K562 (cell line): ENCODE results near the gene TSPAN18. TPM values are rescaled to one million over a fixed set of nuclear protein-coding genes. Genes with fewer than 3 reads are reported as not detected.

Source experiments
- ADNP ChIP-seq: fragments of 200-800 bp; sonication (Bioruptor generic); IDR thresholded peaks from 2 replicates; pipeline ENCODE4 v1.6.1; 2016; ENCODE audit warnings: missing genetic modification characterization, missing compliant biosample characterization
- BCOR ChIP-seq: fragments of 450-650 bp; IDR thresholded peaks from 2 replicates; pipeline ENCODE4 v1.6.1; 2016
- BRCA1 ChIP-seq, 2 experiments: fragments of 450-650 bp in 1 of 2; sonication (generic) in 1 of 2; formaldehyde crosslinking in 1 of 2; IDR thresholded peaks; 2 replicates each; pipeline versions ENCODE4 v1.5.0 to v1.6.1; 2017 to 2020; ENCODE audit warnings: mild to moderate bottlenecking in 1 of 2, missing genetic modification reagents in 1 of 2
- CBFA2T3 ChIP-seq: fragments of 450-650 bp; IDR thresholded peaks from 2 replicates; pipeline ENCODE4 v1.6.1; 2017
- CBX3 ChIP-seq, 2 experiments: IDR thresholded peaks; 1 replicate in 1 of 2; 2 replicates in 1 of 2; pipeline ENCODE4 v1.6.1; 2012; ENCODE audit warnings: inconsistent platforms in 2 of 2, low read length in 2 of 2, borderline replicate concordance in 1 of 2, control low read depth in 1 of 2
- CHD1 ChIP-seq: fragments of 200-600 bp; sonication (generic); IDR thresholded peaks from one replicate; pipeline ENCODE4 v1.6.1; 2012; ENCODE audit warnings: mild to moderate bottlenecking, moderate library complexity, low read length, inconsistent platforms
- JUN ChIP-seq, 2 experiments: sonication (generic) in 1 of 2; formaldehyde crosslinking in 1 of 2; IDR thresholded peaks; 2 replicates each; pipeline versions ENCODE4 v1.6.1 to v1.8.0; 2012 to 2022; ENCODE audit warnings: borderline replicate concordance in 2 of 2, mild to moderate bottlenecking in 2 of 2, improper control_type of control experiment in 1 of 2, low read depth in 1 of 2, low read length in 1 of 2, missing genetic modification reagents in 1 of 2
- KDM5B ChIP-seq: fragments of 200-600 bp; sonication (generic); IDR thresholded peaks from 2 replicates; pipeline ENCODE4 v1.6.1; 2012; ENCODE audit warnings: low read depth, mild to moderate bottlenecking, moderate library complexity, low read length, control low read depth, inconsistent platforms; ENCODE audit not compliant: insufficient replicate concordance
- KLF13 ChIP-seq: fragments of 450-650 bp; IDR thresholded peaks from 2 replicates; pipeline ENCODE4 v1.6.1; 2016; ENCODE audit warnings: missing genetic modification characterization, low read depth, mild to moderate bottlenecking, missing compliant biosample characterization, moderate library complexity, borderline replicate concordance
- LEF1 ChIP-seq: fragments of 450-650 bp; IDR thresholded peaks from 2 replicates; pipeline ENCODE4 v1.6.1; 2016; ENCODE audit warnings: mild to moderate bottlenecking
- NFE2L1 ChIP-seq: fragments of 450-650 bp; IDR thresholded peaks from 2 replicates; pipeline ENCODE4 v1.6.1; 2016; ENCODE audit warnings: missing genetic modification characterization, low read depth, mild to moderate bottlenecking, missing compliant biosample characterization, moderate library complexity, borderline replicate concordance
- NKRF ChIP-seq: fragments of 450-650 bp; IDR thresholded peaks from 2 replicates; pipeline ENCODE4 v1.6.1; 2016; ENCODE audit warnings: borderline replicate concordance
- PHTF2 ChIP-seq: fragments of 250-450 bp; sonication (Bioruptor Pico); IDR thresholded peaks from 2 replicates; pipeline ENCODE4 v1.5.0; 2021; ENCODE audit warnings: mild to moderate bottlenecking
- POU5F1 ChIP-seq: fragments of 150-350 bp; IDR thresholded peaks from 2 replicates; pipeline ENCODE4 v1.6.1; 2014; ENCODE audit warnings: borderline replicate concordance, low read length, low read depth, mild to moderate bottlenecking; ENCODE audit not compliant: partially characterized antibody
- RBM25 ChIP-seq: fragments of 200-400 bp; formaldehyde crosslinking; IDR thresholded peaks from 2 replicates; pipeline ENCODE4 v1.6.1; 2018; ENCODE audit warnings: low read length, low read depth, moderate library complexity; ENCODE audit not compliant: severe bottlenecking
- STAT5A ChIP-seq: IDR thresholded peaks from 2 replicates; pipeline ENCODE4 v1.6.1; 2012; ENCODE audit warnings: low read length, inconsistent platforms, borderline replicate concordance
- ZFP36 ChIP-seq: fragments of 150-350 bp; IDR thresholded peaks from 2 replicates; pipeline ENCODE4 v1.6.1; 2018; ENCODE audit warnings: low read length, low read depth; ENCODE audit not compliant: partially characterized antibody
- ZNF165 ChIP-seq: fragments of 250-450 bp; sonication (Bioruptor Pico); IDR thresholded peaks from 2 replicates; pipeline ENCODE4 v1.4.0; 2020; ENCODE audit warnings: borderline replicate concordance
- ZNF224 ChIP-seq: sonication (generic); formaldehyde crosslinking; IDR thresholded peaks from 2 replicates; pipeline ENCODE4 v1.8.0; 2022; ENCODE audit warnings: mild to moderate bottlenecking, missing genetic modification reagents
- ZNF589 ChIP-seq: fragments of 200-800 bp; sonication (Bioruptor generic); IDR thresholded peaks from 2 replicates; pipeline ENCODE4 v1.6.1; 2016; ENCODE audit warnings: low read depth, missing genetic modification characterization, missing compliant biosample characterization
- ZNF717 ChIP-seq: fragments of 250-450 bp; sonication (Bioruptor Pico); IDR thresholded peaks from 2 replicates; pipeline ENCODE4 v1.5.0; 2021
- polyA plus RNA-seq, 8 experiments: library from polyadenylated mRNA; depleted of rRNA in 4 of 8; stranded (reverse) in 5 of 8; unstranded in 3 of 8; fragments of >200 nt; fragmentation: Nextera tagmentation in 2 of 8; fragmentation: Illumina TruSeq in 1 of 8; extraction: Ambion mirVana in 2 of 8; extraction: Trizol in 1 of 8; gene quantifications; 2 replicates each; pipeline versions ENCODE4 v1.2.1 to v1.2.3, GENCODE V29; 2011 to 2014; ENCODE audit warnings: inconsistent platforms in 1 of 8, missing spikeins in 1 of 8
- total RNA-seq, 7 experiments: library from RNA; depleted of rRNA in 6 of 7; stranded (reverse); fragments of >200 nt in 6 of 7; fragmentation: Illumina TruSeq in 2 of 7; extraction: Trizol in 2 of 7; gene quantifications; 2 replicates each; pipeline versions ENCODE4 v1.2.1 to v1.2.3, GENCODE V29; 2011 to 2021; ENCODE audit warnings: low replicate concordance in 1 of 7

TSPAN18 gene
- total and polyA plus RNA-seq, 9 of the 15 experiments (the other 6 are each of a cell fraction or from before 2014, with no cell fraction given), result 0.17 to 0.35 (median 0.22) TPM; not detected in 4

GRCh38 chr11:44808053-44808753 lies 81.4 kb downstream of the TSPAN18 start (continued):
- no peak for TF ChIP-seq NKRF
- TF ChIP-seq RBM25, result peak; percentile 75
- TF ChIP-seq STAT5A, result no peak
- TF ChIP-seq BRCA1 (IDR thresholded peaks at IDR 0.05), result no peak
- no peak for TF ChIP-seq BRCA1 (CRISPR knock-in tag; IDR thresholded peaks at IDR 0.05)
- TF ChIP-seq JUN (IDR thresholded peaks at IDR 0.05; ENCODE audit: borderline replicate concordance, low read depth, low read length), result no peak
- no peak for TF ChIP-seq JUN (CRISPR knock-in tag; IDR thresholded peaks at IDR 0.05; ENCODE audit: borderline replicate concordance)
- no peak for TF ChIP-seq LEF1
- TF ChIP-seq ZNF717 (CRISPR knock-in tag), result no peak
- TF ChIP-seq POU5F1, result no peak
- no peak for TF ChIP-seq PHTF2 (CRISPR knock-in tag)
- TF ChIP-seq ADNP (tag), result 0 out of 2 replicates have a peak, but pooled peaks have one; percentile 44
- TF ChIP-seq CBX3 (IDR thresholded peaks at IDR 0.05; ENCODE audit: borderline replicate concordance in 1 of 2, low read length in 2 of 2), result no peak
- TF ChIP-seq ZFP36, result peak; percentile 60
- no peak for TF ChIP-seq ZNF224 (CRISPR knock-in tag)
- no peak for TF ChIP-seq CBFA2T3
- 0 out of 2 replicates have a peak, but pooled peaks have one; percentile 31 for TF ChIP-seq BCOR
- no peak for TF ChIP-seq KDM5B
- no peak for TF ChIP-seq ZNF589 (CRISPR knock-in tag)
- no peak for TF ChIP-seq KLF13 (tag)
- no peak for TF ChIP-seq NFE2L1 (tag)
- no peak for TF ChIP-seq CHD1
- no peak for TF ChIP-seq ZNF165
- TF ChIP-seq, all 486 proteins: peak for 4
